Gastrocnemius medialis (tissue), 4 donors: Measurements from ENCODE around the gene TMEM42. TPM values are rescaled to one million over a fixed set of nuclear protein-coding genes. Genes with fewer than 3 reads are reported as not detected.
A peak's percentile ranks its signal among the peaks of the same experiment; 100 is the strongest.

Experiments
- ATAC-seq, 2 donors: fragments of 150-250 bp; one replicate each; pipeline ENCODE4 v1.9.1; 2016
- DNase-seq, 2 donors: peaks; one replicate each; pipeline ENCODE4 v3.0.0-alpha.2; 2019
- H3K27ac ChIP-seq, 4 donors: fragments of 200-600 bp; sonication (generic); 1 replicate in 1 of 4; 2 replicates in 3 of 4; pipeline ENCODE4 v1.5.1; 2016 to 2018; ENCODE audit warnings: mild to moderate bottlenecking in 2 of 4, moderate library complexity in 1 of 4
- H3K27me3 ChIP-seq, 3 donors: fragments of 200-600 bp; sonication (generic) in 2 of 3; 1 replicate in 1 of 3; 2 replicates in 2 of 3; pipeline versions ENCODE4 v1.5.1 to v1.6.0; 2016 to 2019; ENCODE audit warnings: mild to moderate bottlenecking in 1 of 3, moderate library complexity in 1 of 3
- H3K36me3 ChIP-seq, 2 donors: fragments of 200-600 bp; sonication (generic) in 1 of 2; one replicate each; pipeline ENCODE4 v1.5.1; 2017 to 2018
- H3K4me1 ChIP-seq, 2 donors: fragments of 200-600 bp; sonication (generic) in 1 of 2; one replicate each; pipeline ENCODE4 v1.5.1; 2016 to 2017; ENCODE audit warnings: mild to moderate bottlenecking in 2 of 2
- H3K4me3 ChIP-seq, 4 donors: fragments of 200-600 bp; sonication (generic) in 3 of 4; 1 replicate in 1 of 4; 2 replicates in 3 of 4; pipeline ENCODE4 v1.5.1; 2016 to 2019; ENCODE audit warnings: mild to moderate bottlenecking in 2 of 4
- H3K9me3 ChIP-seq, 3 donors: fragments of 200-600 bp; sonication (generic) in 2 of 3; 1 replicate in 1 of 3; 2 replicates in 2 of 3; pipeline ENCODE4 v1.5.1; 2016 to 2019
- CTCF ChIP-seq, 5 experiments: fragments of 450-650 bp in 3 of 5; fragments of 200-600 bp in 2 of 5; sonication (generic) in 2 of 5; IDR thresholded peaks in 4 of 5; conservative IDR thresholded peaks in 1 of 5; 1 replicate in 4 of 5; 2 replicates in 1 of 5; pipeline ENCODE4 v1.5.1; 2016 to 2019; ENCODE audit warnings: antibody characterized with exemption in 5 of 5, mild to moderate bottlenecking in 3 of 5, moderate library complexity in 3 of 5
- POLR2A ChIP-seq, 2 donors: fragments of 450-650 bp; IDR thresholded peaks; one replicate each; pipeline ENCODE4 v1.6.1; 2017; ENCODE audit warnings: antibody characterized with exemption in 2 of 2, mild to moderate bottlenecking in 2 of 2, moderate library complexity in 2 of 2
- in situ Hi-C, 4 donors: fragments of 200-750 bp; cut with MboI; loops; one replicate each; pipeline versions ENCODE4 v1.15.0 to v1.8.0; 2017; ENCODE audit warnings: low sequenced_read_pairs in 4 of 4
- intact Hi-C: fragments of 100-400 bp; cut with DNase I; formaldehyde crosslinking; loops from one replicate; pipeline ENCODE4 v1.15.1; 2023; ENCODE audit warnings: low total_unique reads
- total RNA-seq, 4 donors: library from RNA; depleted of rRNA; stranded (reverse); fragments of >200 nt; gene quantifications; one replicate each; pipeline versions ENCODE4 v1.1.0 to v1.2.3, GENCODE V29; 2016

Gene TMEM42
- total RNA-seq, 4 donors from 2014 or later: 7.2 to 19.7 (median 14.9) TPM

- Histone ChIP-seq H3K27ac (no peak overlapping the region), H3K9me3 (no peaks in the 10 kb centered on the region), H3K27me3 (peaks cover 0 to 5% (median 0%) of the 10 kb centered on the region in 3 donors), H3K4me1 (no peaks in the 10 kb centered on the region), H3K36me3 (no peaks in the 10 kb centered on the region), H3K4me3 (no peak overlapping the region)
- no peak for TF ChIP-seq POLR2A (IDR thresholded peaks at IDR 0.05)
- TF ChIP-seq CTCF (IDR thresholded peaks at IDR 0.05 in 4 of 5, conservative IDR thresholded peaks at IDR 0.05 in 1 of 5): no peak
- intact Hi-C loops (no loop called here), in situ Hi-C loops (loop anchor here in 3 of 4 donors (25.0 kb wide), 1 partner anchor 370 kb away; no protein-coding TSS in a partner anchor)
- no peak for ATAC-seq
- DNase-seq: no peak
Observed at GRCh38 chr3:44907612-44908011, 45.9 kb downstream of the TMEM42 start.

DNA sequence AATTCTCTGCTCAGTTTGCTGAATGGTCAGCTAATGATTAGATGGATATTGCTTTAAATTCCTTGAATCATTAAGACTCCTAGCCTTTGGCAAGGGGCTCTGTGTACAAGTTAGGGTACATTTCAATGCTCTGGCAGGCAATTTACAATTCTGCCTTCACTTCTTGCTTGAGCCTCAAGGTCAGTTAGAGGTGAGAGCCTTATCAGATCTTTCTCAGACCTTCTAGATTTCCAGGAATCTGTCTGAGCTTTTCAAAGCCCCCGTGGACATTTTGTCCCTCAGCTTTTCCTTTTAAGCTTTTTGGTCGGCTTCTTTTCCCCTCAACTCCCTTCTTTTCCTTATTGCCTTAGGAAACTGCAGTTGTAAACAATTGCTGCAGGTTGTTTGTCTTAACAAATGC is 47.4 kb downstream of the TMEM42 start:
- H3K36me3 ChIP-seq: no peaks in the 10 kb centered on the region
- no peak overlapping the region for H3K4me3 ChIP-seq
- peaks cover 0 to 5% (median 0%) of the 10 kb centered on the region in 3 donors for H3K27me3 ChIP-seq
- no peaks in the 10 kb centered on the region for H3K9me3 ChIP-seq
- TF ChIP-seq CTCF (IDR thresholded peaks at IDR 0.05 in 4 of 5, conservative IDR thresholded peaks at IDR 0.05 in 1 of 5) (no peak), POLR2A (IDR thresholded peaks at IDR 0.05) (no peak)
- ATAC-seq (no peak), DNase-seq (no peak)
- no peaks in the 10 kb centered on the region for H3K4me1 ChIP-seq
- H3K27ac ChIP-seq: no peak overlapping the region
- in situ Hi-C loops: loop anchor here in 3 of 4 donors (25.0 kb wide), 1 partner anchor 372 kb away; no protein-coding TSS in a partner anchor
- intact Hi-C loops: no loop called here

DNA sequence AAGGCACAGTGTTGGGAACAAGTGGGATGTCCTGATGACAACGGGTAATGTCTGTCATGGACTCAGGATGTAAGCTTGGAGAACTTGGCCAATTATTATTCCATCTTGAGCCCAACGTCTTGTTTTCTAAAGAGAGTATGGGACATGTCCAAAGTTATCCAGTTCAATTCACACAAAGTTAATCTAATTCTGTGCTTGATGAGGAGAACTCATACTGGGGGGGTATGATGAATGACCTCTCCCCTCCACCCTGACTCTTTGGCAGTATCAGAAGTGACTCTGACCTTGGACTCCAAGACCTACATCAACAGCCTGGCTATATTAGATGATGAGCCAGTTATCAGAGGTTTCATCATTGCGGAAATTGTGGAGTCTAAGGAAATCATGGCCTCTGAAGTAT is 49.0 kb downstream of the TMEM42 start:
- no peaks in the 10 kb centered on the region for H3K4me1 ChIP-seq
- peaks cover 0 to 5% (median 0%) of the 10 kb centered on the region in 3 donors for H3K27me3 ChIP-seq
- no peak for DNase-seq
- in situ Hi-C loops: loop anchor here (10.0 to 25.0 kb wide), 2 partner anchors 373 to 376 kb away; no protein-coding TSS in a partner anchor
- ATAC-seq: no peak
- TF ChIP-seq CTCF (IDR thresholded peaks at IDR 0.05 in 4 of 5, conservative IDR thresholded peaks at IDR 0.05 in 1 of 5): no peak
- TF ChIP-seq POLR2A (IDR thresholded peaks at IDR 0.05): no peak
- no peaks in the 10 kb centered on the region for H3K36me3 ChIP-seq
- intact Hi-C loops: loop anchor here (5.0 to 10.0 kb wide), 2 partner anchors 378 to 586 kb away; no protein-coding TSS in a partner anchor
- H3K27ac ChIP-seq: no peak overlapping the region
- H3K9me3 ChIP-seq: no peaks in the 10 kb centered on the region
- H3K4me3 ChIP-seq: no peak overlapping the region

- Histone ChIP-seq H3K27me3 (peaks cover 0 to 5% (median 0%) of the 10 kb centered on the region in 3 donors), H3K4me1 (no peaks in the 10 kb centered on the region), H3K9me3 (no peaks in the 10 kb centered on the region), H3K4me3 (no peak overlapping the region), H3K36me3 (no peaks in the 10 kb centered on the region), H3K27ac (no peak overlapping the region)
- ATAC-seq (peak; percentile 47 to 66), DNase-seq (peak; percentile 17 to 33)
- in situ Hi-C loops: loop anchor here (10.0 to 25.0 kb wide), 2 partner anchors 377 to 379 kb away; no protein-coding TSS in a partner anchor
- intact Hi-C loops: loop anchor here (5.0 to 10.0 kb wide), 2 partner anchors 382 to 589 kb away; no protein-coding TSS in a partner anchor
- TF ChIP-seq POLR2A (IDR thresholded peaks at IDR 0.05) (no peak), CTCF (IDR thresholded peaks at IDR 0.05 in 4 of 5, conservative IDR thresholded peaks at IDR 0.05 in 1 of 5) (peak; percentile 37 to 73 (median 64))
Observed at GRCh38 chr3:44913868-44914468, 52.3 kb downstream of the TMEM42 start.
